ENCODE results near the gene PLXDC2.

DNA sequence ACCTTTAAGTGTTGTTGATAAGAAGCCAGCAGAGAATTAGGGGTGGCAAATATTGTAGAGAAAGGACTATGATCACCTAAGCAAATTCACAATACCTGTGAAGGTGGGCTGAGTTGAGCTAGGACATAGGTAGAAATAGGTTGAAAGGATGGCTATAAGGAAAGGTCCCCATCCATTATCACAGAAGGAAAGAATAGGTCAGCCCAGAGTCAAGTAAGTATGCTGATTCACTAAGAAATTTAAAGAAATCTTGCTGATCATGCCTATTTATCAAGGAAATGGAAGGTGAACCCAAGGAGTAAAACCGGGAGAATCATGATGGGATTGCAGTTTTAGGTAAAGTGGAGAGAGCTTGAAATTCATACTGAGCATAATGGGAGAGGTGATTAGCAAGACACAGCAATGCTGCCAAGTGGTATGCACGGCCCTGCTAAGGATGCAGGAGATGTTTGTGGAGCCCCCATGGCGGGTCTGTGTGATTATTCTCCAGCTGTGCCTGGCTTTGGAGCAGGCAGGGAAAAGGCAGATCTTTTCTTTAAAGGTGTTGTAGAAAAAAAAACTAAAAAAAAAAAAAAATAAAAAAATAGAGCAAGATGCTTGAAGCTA, 399.4 kb downstream of the PLXDC2 start:
- TF ChIP-seq, protein P1, sequence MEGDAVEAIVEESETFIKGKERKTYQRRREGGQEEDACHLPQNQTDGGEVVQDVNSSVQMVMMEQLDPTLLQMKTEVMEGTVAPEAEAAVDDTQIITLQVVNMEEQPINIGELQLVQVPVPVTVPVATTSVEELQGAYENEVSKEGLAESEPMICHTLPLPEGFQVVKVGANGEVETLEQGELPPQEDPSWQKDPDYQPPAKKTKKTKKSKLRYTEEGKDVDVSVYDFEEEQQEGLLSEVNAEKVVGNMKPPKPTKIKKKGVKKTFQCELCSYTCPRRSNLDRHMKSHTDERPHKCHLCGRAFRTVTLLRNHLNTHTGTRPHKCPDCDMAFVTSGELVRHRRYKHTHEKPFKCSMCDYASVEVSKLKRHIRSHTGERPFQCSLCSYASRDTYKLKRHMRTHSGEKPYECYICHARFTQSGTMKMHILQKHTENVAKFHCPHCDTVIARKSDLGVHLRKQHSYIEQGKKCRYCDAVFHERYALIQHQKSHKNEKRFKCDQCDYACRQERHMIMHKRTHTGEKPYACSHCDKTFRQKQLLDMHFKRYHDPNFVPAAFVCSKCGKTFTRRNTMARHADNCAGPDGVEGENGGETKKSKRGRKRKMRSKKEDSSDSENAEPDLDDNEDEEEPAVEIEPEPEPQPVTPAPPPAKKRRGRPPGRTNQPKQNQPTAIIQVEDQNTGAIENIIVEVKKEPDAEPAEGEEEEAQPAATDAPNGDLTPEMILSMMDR (IDR thresholded peaks at IDR 0.05; ENCODE audit: low read length), result no peak
- no peak for TF ChIP-seq EZH2 (IDR thresholded peaks at IDR 0.05; ENCODE audit: borderline replicate concordance, low read length)
